Astrocyte (in vitro differentiated cells and primary cell): ENCODE data around the gene UST.

Experiments
- CTCF ChIP-seq: IDR thresholded peaks from 2 replicates; pipeline ENCODE4 v1.5.1; 2011; ENCODE audit warnings: low read depth, mild to moderate bottlenecking, inconsistent platforms, low read length, moderate library complexity; ENCODE audit not compliant: insufficient read depth
- EZH2 ChIP-seq: IDR thresholded peaks from 2 replicates; pipeline ENCODE4 v1.6.1; 2012; ENCODE audit warnings: mild to moderate bottlenecking, low read length, inconsistent platforms; ENCODE audit not compliant: insufficient read depth

DNA sequence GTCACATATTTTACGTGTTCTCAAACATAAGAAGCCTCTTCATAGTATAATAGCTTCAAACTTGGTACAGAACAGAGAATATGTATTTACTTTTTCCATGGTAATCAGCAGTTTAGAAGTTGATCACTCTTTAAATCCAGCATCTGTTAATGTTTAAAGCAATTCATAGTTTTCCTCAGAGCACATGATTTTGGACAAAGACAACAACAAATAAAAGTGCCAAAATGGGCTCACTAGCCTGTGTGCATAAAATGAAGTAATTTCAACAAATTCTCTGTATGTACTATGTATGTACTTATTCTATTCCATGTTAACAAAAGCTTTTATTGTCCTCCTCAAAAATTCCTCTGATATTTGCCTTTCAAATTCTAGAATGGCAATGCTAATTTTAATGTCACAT is 38.1 kb upstream of the UST start:
- no peak for TF ChIP-seq CTCF
- no peak for TF ChIP-seq EZH2
